NCI-H345 treated with DMSO at 0.1 percent for 48 hours (cell line): ENCODE data around the gene MED13L.

Experiments
- DNase-seq: peaks from one replicate; lab custom pipeline; 2025; ENCODE audit not compliant: unreplicated experiment; lab: John Stamatoyannopoulos, UW

Gene MED13L

DNA sequence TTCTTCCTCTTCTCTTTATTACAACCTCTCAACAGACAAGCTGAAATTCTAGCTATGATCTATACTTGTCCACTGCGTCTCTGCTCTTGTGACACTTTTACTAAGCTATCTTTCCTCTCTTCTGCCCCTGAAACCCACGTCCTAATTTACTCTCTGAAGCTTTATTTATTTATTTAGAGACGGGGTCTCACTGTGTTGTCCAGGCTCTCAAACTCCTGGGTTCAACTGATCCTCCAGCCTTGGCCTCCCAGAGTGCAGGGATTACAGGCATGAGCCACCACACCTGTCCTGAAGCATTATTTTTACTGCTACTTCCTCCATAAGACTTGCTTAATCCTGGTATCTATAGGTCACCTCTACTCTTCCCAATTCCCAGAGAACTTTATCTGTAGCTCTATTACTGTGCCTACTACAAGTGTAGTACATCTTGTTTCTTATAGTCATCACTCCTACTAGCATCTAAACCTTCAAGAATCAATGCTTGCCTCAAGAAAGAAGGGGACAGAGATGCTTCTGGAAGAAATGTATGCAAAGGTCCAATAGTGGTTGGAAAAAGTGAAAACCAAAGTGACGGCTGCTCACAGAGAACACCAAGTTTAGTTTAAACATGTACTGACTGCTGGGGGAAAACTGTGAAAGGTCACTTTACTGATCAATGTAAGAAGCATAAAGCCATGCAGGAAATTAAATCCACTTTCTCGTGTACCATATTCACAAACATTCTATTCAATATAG lies 61.3 kb downstream of the MED13L start:
- DNase-seq, result no peak

DNA sequence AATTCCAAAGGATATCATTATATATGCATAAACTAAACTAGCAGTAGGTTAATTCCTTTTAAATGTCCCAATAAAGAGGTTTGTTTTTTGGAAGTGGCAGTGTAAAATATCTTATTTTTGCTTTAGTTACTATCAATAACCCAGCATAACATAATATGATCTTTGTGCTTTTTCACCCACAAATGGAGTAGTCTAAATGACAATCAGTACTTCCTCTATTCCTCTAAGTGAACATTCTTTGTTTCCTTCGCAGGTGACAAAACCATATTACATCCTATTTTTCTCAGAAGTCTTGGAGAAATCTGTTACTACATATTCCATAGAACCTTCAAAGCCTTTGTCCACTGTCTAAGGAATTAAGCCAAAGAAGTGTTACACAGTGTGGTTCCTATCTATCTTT lies 62.5 kb downstream of the MED13L start:
- no peak for DNase-seq

DNA sequence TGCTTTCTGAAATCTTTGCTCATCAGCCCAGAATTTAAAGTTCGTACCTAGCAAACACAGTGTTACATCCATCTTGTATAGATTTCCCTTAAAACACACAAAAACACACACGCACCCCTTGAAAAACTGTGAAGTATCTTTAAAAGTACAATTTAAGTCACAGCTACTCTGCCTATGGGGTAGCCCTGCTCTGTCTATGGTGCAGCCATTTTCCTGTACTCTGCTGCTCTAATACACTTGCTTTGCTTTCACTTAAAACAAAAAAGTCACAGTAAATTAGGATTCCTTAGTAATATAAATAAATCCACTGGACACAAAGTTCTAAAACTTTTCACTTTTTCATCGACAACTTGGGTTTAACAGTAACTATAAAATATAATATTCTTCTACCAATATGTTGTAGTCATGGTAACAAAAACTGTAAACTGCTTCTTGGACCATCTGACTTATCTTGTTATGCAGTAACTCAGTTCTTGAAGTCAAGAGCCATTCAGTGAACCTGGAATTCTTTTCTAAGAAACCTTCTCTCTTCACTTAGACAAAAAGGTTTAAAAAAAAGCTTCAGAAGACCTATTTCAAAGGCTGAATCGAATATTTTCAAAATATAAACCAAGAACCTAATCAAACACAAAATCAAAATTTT lies 63.5 kb downstream of the MED13L start:
- DNase-seq, result no peak

DNA sequence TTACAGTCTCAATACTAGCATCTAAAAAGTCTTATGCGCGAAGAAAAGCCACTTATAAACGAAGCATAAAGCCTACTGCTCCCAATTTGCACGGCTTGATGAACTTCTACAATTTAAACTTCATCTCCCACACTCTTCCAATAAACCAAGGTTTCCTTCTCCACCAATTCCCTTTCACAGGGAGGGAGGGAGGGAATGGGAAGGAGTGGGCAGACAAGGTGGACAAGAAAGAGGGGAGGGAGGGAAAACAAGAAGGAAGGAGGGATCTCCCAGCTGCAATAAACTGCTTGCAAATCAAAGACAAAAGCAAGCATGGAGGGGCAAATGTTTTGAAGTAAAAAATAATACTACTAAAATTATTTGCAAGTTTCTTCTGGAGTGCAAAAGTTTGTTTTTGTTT lies 64.5 kb downstream of the MED13L start:
- DNase-seq, result no peak

DNA sequence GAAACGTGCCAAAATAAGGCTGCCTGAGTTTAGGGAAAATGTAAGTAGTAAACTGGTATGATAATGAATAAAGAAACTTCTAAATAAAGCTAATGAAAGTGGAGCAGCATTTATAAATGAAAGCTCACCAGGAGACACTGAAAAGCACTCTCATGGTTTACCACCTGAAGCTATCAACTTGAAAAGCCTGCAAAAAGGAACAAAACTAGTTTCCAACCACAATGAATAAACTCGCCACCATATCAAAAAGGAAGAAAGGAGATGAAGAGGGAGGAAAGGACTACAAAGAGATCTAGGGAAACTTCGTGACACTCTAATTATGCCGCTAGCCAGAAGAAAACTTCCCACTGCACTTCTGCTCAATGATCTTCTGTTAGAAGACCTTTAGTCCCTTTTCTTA lies 66.7 kb downstream of the MED13L start:
- no peak for DNase-seq

DNA sequence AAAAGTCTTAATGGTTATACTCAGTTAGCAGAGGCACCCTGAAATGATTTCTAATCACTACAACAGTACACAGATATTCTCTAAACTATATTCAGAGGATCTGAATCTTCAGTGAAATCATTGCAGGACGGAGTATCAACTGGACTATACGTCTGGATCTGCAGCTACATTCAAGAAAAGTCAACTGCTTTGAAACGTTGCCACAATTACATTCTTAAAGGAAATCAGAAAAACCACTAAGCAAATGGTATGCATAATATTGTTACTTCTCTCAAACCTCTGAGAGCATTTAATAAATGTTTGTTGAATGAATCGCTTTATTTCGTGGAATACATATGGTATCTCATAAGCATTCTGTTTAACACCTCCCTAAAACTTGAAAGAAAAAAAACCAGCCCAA lies 67.4 kb downstream of the MED13L start:
- DNase-seq, result no peak

DNA sequence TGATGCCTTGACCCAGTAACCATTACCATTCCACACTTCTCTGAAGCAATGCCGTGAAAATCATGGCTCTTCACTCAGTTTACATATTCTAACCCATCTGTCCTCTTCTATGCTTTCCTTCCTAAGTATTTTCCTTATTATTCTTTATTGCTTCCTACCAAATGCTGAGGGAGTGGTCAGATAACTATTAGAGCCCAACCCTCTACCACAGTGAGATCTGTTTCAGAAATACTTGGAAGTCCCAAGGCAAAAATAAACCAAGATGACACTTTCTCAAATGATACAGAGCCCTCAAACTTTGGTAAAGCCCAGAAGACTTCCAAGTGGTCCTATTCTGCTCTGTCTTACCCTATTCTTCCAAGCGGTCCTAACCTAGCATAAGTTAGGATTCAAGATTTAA lies 68.0 kb downstream of the MED13L start:
- DNase-seq, result no peak

DNA sequence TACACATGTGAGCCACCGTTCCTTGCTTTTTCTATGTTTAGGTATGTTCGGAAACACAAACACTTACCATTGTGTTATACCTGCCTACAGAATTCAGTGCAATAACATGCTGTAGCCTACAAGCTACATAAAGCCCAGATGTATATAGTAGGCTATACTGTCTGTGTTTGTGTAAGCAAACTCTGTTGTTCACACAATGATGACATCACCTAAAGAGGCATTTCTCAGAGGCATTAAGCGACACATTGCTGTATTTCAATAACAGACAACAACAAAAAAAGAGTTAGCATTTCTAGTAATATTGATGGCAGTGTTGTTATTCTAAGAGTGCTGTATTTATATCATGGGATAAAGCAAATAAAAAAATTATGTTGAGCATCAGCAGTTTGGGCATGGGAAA lies 70.2 kb downstream of the MED13L start:
- no peak for DNase-seq

DNA sequence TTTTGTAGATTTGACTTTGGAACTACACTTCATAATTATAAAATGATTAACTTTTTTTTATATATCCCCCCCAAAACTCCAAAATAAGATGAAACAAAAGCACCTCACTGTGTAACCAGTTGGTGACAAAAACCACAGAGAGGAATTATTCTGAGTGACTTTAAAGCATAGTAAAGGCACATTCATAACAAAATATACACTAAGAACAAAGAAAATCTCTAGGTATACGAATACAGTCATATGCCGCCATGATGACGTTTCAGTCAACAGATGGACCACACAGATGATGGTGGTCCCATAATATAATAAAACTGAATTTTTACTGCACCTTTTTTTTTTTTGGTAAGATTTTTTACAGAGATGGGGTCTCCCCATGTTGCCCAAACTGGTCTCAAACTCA lies 70.7 kb downstream of the MED13L start:
- no peak for DNase-seq

DNA sequence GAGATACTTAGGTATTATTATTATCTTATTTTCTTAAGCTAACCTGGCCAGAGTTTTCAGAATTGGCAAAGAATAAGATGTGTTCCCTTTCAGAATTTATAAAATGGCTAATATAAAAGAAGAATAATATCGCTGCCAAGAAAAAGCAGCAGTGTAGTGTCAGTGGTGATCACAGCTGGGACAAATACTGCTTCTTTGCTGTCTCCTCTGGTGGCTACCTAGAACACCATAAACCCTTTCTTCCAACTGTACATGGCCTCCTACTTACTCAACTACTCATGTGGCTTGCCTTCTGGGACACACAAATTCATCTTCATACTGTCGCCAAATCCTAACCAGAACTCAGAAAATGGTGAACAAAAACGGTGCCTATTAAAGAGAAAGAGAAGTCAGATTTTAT lies 72.7 kb downstream of the MED13L start:
- DNase-seq, result no peak

DNA sequence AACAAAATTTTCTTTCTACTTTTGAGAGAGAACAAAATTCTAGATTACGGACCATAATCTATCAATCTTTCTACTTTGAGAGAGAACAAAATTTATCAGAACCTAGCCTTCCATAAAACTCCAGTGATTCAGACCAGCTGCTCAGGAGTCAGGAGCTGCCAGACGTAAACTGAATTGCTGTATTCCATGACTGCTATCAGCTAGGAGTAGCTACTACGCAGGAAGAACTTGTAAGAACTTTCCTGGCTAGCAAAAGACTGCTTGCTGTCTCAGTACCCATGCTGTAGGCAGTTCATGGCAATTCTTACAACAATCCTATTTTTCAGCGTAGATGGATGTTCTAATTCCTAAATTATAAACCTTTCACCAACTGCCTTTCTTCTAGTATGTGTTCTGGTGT lies 73.3 kb downstream of the MED13L start:
- no peak for DNase-seq

DNA sequence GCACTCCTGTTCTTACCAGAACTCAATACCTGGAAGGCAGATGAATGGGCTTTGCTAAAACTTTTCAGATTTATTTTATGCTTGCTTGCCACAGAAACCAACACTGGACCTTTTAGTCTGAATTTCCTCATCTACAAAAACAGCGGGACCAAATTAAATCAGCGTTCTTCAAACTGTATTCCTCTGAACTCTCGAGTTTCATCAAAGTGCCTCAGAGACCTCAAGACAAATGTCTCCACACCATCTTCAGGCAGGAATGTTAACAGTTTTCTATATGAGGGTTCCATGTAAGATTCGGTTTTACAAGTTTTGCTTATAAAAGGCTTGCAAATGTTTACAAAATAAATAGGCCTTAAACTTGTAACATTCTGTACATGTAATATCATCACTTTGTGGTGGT lies 74.6 kb downstream of the MED13L start:
- no peak for DNase-seq

DNA sequence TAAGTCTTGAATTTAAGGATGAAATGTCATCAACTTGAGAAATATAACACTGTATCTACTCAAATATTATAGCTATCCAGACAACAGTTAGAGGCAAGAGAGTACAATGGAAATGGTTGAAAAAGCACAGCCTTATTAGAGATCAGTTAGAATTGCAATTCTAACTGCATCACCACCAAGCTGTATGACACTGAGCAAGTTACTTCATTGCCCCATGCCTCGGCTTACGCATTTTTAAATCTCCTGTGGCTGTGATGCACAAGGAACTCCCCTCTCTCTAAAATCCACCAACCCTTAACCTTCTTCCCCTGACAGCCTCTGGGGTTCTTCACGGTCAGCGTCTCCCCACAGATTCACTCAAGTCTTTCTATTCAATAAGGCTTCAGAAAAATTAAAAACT lies 75.1 kb downstream of the MED13L start:
- no peak for DNase-seq

DNA sequence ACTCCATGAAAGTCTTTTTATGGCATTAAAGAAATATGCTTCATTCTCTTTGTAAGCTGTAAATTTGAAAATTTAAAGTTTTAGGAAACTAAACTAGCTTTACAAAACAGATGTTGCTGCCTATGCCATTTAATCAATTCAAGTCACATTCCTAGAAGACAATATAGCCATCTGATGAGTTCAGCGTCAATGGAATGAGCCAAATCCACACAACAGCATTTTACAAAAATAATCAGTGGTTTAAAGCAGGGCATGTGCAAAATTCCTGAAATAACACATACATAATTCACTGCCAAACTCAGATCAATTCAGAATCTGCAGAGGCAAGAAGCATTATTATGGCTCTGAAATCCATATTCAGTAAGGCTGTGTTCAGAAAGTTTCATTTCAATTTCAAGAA lies 75.6 kb downstream of the MED13L start:
- DNase-seq, result no peak

DNA sequence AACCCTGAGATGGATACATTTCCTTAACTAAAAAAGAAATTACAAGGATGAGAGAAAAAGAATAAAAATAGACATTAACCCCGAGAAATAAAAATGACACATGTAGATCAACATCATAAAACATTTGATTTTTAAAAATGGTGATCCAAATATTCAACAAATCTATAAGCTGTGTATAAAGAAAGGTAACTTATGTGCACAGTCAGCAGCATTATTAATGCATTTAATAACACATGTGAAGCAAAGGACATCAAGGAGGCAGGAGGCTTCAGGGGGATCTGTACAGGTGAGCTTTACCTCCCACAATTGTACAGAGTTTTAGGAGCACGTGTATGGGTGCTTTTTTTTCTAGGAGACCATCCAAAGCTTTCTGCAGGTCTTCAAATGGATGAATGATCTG lies 76.1 kb downstream of the MED13L start:
- DNase-seq, result no peak

DNA sequence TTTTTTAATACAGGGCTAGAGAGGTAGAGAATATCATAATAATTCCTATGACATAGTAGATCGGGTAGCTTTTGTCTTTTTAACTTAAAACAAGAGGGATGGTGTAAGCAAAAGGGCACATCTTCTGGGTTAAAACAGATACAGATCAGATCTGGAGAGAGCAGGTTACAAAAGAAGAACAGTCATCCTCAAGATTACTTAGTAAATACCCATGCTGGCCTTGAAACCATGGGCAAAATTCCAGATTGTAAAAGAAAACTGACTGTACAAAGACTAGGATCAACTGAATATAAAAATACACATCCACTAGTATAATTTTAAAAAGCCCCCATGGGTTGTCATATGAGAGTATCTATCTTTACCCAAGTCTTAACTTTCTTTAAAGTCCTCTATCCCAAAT lies 76.7 kb downstream of the MED13L start:
- DNase-seq, result no peak

DNA sequence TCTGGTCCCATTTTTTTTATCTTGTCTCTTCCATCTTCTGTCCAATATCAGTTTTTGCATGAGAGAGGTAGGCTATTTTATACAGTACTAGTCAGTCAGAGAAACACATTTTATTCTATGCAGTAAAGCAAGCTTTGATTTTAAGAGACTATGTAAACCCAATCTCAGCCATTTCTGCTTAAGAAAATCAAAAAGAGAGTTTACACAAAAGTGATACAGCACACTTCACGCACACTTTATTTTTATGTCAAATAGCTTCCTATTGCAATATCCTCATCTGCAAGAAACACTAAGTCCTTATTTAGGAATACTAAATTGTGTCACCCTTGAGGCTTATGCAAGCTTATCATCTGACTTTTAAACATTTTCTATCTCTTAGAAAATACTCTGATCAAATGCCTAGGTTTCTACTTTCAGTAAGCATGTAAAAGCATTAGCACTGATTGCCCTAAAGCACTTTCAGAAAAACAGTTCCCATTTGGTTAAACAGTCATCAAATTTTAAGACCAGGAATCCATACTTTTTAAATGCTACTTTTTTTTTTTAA lies 78.3 kb downstream of the MED13L start:
- DNase-seq, result no peak

DNA sequence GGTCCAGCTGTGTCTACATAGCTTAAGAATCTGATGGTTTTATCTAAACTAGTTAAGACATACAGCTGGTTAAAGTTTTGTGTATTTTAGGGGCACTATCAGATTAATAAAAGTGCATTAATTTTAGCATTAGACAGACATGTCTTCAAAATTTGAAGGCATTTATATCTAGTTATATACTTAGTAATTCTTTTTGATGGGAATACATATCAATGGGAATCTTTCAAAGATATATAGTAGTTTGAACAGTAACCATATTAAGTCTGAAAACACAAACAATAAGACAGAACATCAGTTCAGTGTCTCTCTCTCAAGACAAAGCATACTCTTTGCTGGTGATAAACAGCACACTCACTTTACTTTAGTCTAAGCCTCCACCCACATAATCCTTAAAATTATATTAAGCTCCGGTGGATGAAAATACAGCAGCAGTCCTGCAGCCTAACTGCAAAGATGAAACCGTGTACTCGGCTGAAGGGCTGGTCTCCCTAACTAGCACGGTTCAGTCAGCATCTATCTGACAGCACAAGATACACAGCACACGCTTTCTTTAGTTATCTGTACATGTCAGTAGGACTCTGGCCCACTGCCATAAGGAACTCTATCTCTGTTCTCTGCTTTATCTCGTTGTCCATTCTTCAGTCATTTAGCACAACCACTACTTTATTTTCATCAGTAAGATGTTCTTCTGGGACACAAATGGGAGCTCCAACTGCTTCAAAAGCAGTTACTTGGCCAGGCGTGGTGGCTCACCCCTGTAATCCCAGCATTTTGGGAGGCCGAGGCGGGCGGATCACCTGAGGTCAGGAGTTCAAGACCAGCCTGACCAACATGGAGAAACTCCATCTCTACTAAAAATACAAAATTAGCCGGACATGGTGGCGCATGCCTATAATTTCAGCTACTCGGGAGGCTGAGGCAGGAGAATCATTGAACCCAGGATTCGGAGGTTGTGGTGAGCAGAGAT lies 80.5 kb downstream of the MED13L start:
- DNase-seq, result no peak

DNA sequence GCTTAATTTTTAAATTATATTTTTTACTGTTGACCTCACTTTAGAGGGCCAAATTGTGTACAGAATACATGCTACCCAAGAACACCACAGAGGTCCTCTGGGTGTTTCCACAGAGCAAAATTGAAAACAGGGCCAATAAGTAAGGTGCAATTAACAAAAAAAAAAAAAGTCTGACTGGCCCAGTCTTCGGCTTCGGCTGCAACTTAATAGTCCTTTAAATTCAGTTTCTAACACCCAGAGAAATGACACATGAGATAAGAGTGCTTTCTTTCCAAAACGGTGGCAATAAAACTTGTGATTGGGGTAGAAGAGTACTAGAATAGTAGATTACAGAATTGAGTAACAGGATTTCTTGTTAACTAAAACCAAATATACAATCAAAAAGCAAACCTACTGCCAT lies 81.3 kb downstream of the MED13L start:
- DNase-seq, result no peak

DNA sequence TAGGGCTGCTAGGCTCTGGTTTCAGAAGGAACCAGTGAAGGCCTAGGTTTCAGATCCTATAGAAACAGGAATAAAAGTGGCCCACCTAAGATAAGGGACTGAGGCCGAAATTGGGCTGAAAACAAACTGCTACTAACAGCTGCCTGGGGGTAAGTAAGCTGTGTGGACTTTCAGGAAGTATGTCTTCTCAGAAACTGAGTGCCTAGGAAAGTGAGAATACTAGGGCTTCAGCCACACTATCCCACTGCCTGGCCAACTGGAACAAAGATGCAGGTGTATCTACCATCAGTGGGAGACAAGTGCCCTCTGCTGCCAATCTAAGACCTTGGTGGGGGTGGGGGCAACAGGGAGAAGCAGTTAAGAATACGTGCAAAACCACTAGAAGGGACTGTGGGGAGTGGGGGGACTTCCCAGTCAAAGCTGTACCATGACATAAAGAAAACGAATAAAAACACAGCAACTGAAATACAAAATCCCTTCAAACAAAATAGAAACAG lies 82.5 kb downstream of the MED13L start:
- DNase-seq, result no peak

DNA sequence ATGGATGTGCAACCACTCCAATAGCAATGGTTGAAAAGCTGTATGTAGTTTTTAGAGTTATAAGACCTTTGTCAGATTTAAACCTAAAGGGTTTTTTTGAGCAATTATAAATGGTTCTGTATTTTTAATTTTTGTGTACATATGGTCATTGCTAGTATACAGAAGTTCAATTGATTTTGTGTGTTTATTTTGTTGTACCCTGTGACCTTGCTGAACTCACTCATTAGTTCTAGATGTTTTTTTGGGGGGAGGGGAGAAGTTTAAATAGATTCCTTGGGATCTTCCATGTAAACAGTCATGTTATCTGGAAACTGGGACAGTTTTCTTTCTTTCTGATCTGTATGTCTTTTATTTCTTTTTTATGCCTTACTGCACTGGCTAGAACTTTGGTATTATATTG lies 87.8 kb downstream of the MED13L start:
- DNase-seq, result no peak
